H9 (cell line): Measurements from ENCODE around the gene CYRIA. TPM values are rescaled to one million over a fixed set of nuclear protein-coding genes. Genes with fewer than 3 reads are reported as not detected.

Experiments
- DNase-seq: peaks from one replicate; pipeline ENCODE4 v3.0.0-alpha.2; 2017
- H2AFZ ChIP-seq: one replicate; pipeline ENCODE4 v1.6.1; 2013; ENCODE audit warnings: mild to moderate bottlenecking, low read length, control low read depth, moderate library complexity
- H2AK5ac ChIP-seq: 2 replicates; pipeline ENCODE4 v1.6.1; 2013; ENCODE audit warnings: low read length, control low read depth, mixed read lengths; ENCODE audit not compliant: insufficient read length
- H2BK120ac ChIP-seq: one replicate; pipeline ENCODE4 v1.6.1; 2013; ENCODE audit warnings: low read depth, mild to moderate bottlenecking, low read length, control low read depth, inconsistent platforms; ENCODE audit not compliant: poor library complexity, severe bottlenecking
- H2BK12ac ChIP-seq: 2 replicates; pipeline ENCODE4 v1.6.1; 2013; ENCODE audit warnings: low read length, control low read depth, mixed read lengths, low read depth; ENCODE audit not compliant: insufficient read length
- H2BK15ac ChIP-seq: 2 replicates; pipeline ENCODE4 v1.6.1; 2013; ENCODE audit warnings: low read depth, low read length, control low read depth
- H2BK20ac ChIP-seq: one replicate; pipeline ENCODE4 v1.6.1; 2013; ENCODE audit warnings: low read depth, mild to moderate bottlenecking, low read length, control low read depth, inconsistent platforms; ENCODE audit not compliant: poor library complexity, severe bottlenecking
- H2BK5ac ChIP-seq: 2 replicates; pipeline ENCODE4 v1.6.1; 2013; ENCODE audit warnings: low read length, control low read depth, mixed read lengths; ENCODE audit not compliant: insufficient read length
- H3K14ac ChIP-seq: 2 replicates; pipeline ENCODE4 v1.6.1; 2013; ENCODE audit warnings: low read length, control low read depth; ENCODE audit not compliant: insufficient read depth
- H3K18ac ChIP-seq: 2 replicates; pipeline ENCODE4 v1.6.1; 2013; ENCODE audit warnings: low read depth, mild to moderate bottlenecking, mixed read lengths, low read length, control low read depth; ENCODE audit not compliant: insufficient read length
- H3K23ac ChIP-seq: 2 replicates; pipeline ENCODE4 v1.6.1; 2013; ENCODE audit warnings: low read length, control low read depth, mixed read lengths, low read depth; ENCODE audit not compliant: insufficient read length
- H3K23me2 ChIP-seq: 2 replicates; pipeline ENCODE4 v1.6.1; 2013; ENCODE audit warnings: low read depth, mild to moderate bottlenecking, mixed read lengths, low read length, control low read depth; ENCODE audit not compliant: insufficient read length, poor library complexity, severe bottlenecking
- H3K27ac ChIP-seq: 2 replicates; pipeline ENCODE4 v1.5.1; 2013; ENCODE audit warnings: low read length, control low read depth, mixed read lengths, low read depth; ENCODE audit not compliant: insufficient read length
- H3K27me3 ChIP-seq: 2 replicates; pipeline ENCODE4 v1.6.1; 2013; ENCODE audit warnings: low read length, control low read depth, inconsistent platforms; ENCODE audit not compliant: insufficient read depth
- H3K4ac ChIP-seq: 2 replicates; pipeline ENCODE4 v1.6.1; 2013; ENCODE audit warnings: low read depth, mild to moderate bottlenecking, control low read depth, inconsistent platforms, low read length, moderate library complexity
- H3K4me1 ChIP-seq: 2 replicates; pipeline ENCODE4 v1.6.1; 2013; ENCODE audit warnings: low read length, control low read depth, inconsistent platforms; ENCODE audit not compliant: insufficient read depth
- H3K4me2 ChIP-seq: 2 replicates; pipeline ENCODE4 v1.6.1; 2013; ENCODE audit warnings: low read length, control low read depth, mixed read lengths; ENCODE audit not compliant: insufficient read length, insufficient read depth
- H3K56ac ChIP-seq: 2 replicates; pipeline ENCODE4 v1.6.1; 2013; ENCODE audit warnings: low read depth, mild to moderate bottlenecking, mixed read lengths, low read length, control low read depth; ENCODE audit not compliant: insufficient read length
- H3K79me1 ChIP-seq: 2 replicates; pipeline ENCODE4 v1.6.1; 2013; ENCODE audit warnings: low read depth, mild to moderate bottlenecking, moderate library complexity, low read length, control low read depth, inconsistent platforms; ENCODE audit not compliant: insufficient read depth, poor library complexity, severe bottlenecking
- H3K79me2 ChIP-seq: 2 replicates; pipeline ENCODE4 v1.6.1; 2013; ENCODE audit warnings: low read length, control low read depth, inconsistent platforms; ENCODE audit not compliant: insufficient read depth
- H3K9ac ChIP-seq: 2 replicates; pipeline ENCODE4 v1.6.1; 2013; ENCODE audit warnings: low read length, control low read depth, mixed read lengths; ENCODE audit not compliant: insufficient read length; ENCODE audit errors: extremely low read depth
- H3K9me3 ChIP-seq: one replicate; pipeline ENCODE4 v1.6.1; 2013; ENCODE audit warnings: low read depth, low read length, inconsistent platforms; ENCODE audit not compliant: control insufficient read depth
- H3T11ph ChIP-seq: one replicate; pipeline ENCODE4 v1.6.1; 2013; ENCODE audit warnings: mild to moderate bottlenecking, low read length, control low read depth, inconsistent platforms
- H4K20me1 ChIP-seq: one replicate; pipeline ENCODE4 v1.6.1; 2013; ENCODE audit not compliant: control insufficient read depth, insufficient read length, insufficient read depth
- H4K5ac ChIP-seq: 2 replicates; pipeline ENCODE4 v1.6.1; 2013; ENCODE audit warnings: low read depth, mild to moderate bottlenecking, mixed read lengths, low read length, control low read depth; ENCODE audit not compliant: insufficient read length
- H4K8ac ChIP-seq: replicated peaks from 2 replicates; pipeline ENCODE4 v1.6.1; 2013; ENCODE audit warnings: low read length, control low read depth, mixed read lengths, low read depth; ENCODE audit not compliant: insufficient read length
- H4K91ac ChIP-seq: 2 replicates; pipeline ENCODE4 v1.6.1; 2013; ENCODE audit warnings: low read depth, mild to moderate bottlenecking, moderate library complexity, mixed read lengths, low read length, control low read depth; ENCODE audit not compliant: insufficient read length
- H3K27ac Mint-ChIP-seq, 3 experiments: 2 replicates in 2 of 3; 3 replicates in 1 of 3; pipeline ENCODE4 v1.8.0; 2020 to 2021; ENCODE audit warnings: mixed read lengths in 3 of 3, mild to moderate bottlenecking in 1 of 3, moderate library complexity in 1 of 3
- H3K27me3 Mint-ChIP-seq: 2 replicates; pipeline ENCODE4 v1.8.0; 2021; ENCODE audit warnings: low read depth, mild to moderate bottlenecking, moderate library complexity, mixed read lengths
- H3K36me3 Mint-ChIP-seq, 3 experiments: 2 replicates in 2 of 3; 3 replicates in 1 of 3; pipeline ENCODE4 v1.8.0; 2020 to 2021; ENCODE audit warnings: low read depth in 3 of 3, mixed read lengths in 3 of 3; ENCODE audit not compliant: insufficient read depth in 1 of 3
- H3K4me1 Mint-ChIP-seq, 2 experiments: 2 replicates each; pipeline ENCODE4 v1.8.0; 2020; ENCODE audit warnings: mixed read lengths in 2 of 2
- H3K4me3 Mint-ChIP-seq, 2 experiments: 2 replicates in 1 of 2; 3 replicates in 1 of 2; pipeline ENCODE4 v1.8.0; 2020 to 2021; ENCODE audit warnings: mild to moderate bottlenecking in 2 of 2, mixed read lengths in 2 of 2, moderate library complexity in 1 of 2
- H3K9me3 Mint-ChIP-seq, 2 experiments: 2 replicates in 1 of 2; 3 replicates in 1 of 2; pipeline ENCODE4 v1.8.0; 2020; ENCODE audit warnings: mild to moderate bottlenecking in 2 of 2, mixed read lengths in 2 of 2, moderate library complexity in 1 of 2
- CTCF ChIP-seq: fragments of 200-600 bp; sonication (generic); conservative IDR thresholded peaks from 3 replicates; pipeline ENCODE4 v1.8.0; 2021; ENCODE audit warnings: antibody characterized with exemption, mild to moderate bottlenecking
- WGBS: extraction: QIAGEN DNeasy Blood & Tissue Kit; methylation state at CpG from one replicate; pipeline ENCODE4 v1.1.7; 2013; ENCODE audit warnings: missing lambda C conversion rate, low lambda C conversion rate, mixed read lengths; ENCODE audit not compliant: insufficient read length; ENCODE audit errors: extremely low coverage; 5-methylcytosine and 5-hydroxymethylcytosine counted together
- total RNA-seq: library from RNA; stranded (reverse); gene quantifications from 2 replicates; pipeline ENCODE4 v1.2.1, GENCODE V29; 2021

CYRIA gene
- total RNA-seq, 1 experiment from 2014 or later, result 2.3 TPM

- no peak overlapping the region for H4K5ac ChIP-seq
- no peak overlapping the region for H3K4me3 Mint-ChIP-seq
- peaks cover 23% of the 10 kb centered on the region for H3K27me3 Mint-ChIP-seq
- H3K4me1 ChIP-seq, result no peaks in the 10 kb centered on the region
- no peak overlapping the region for H3K9ac ChIP-seq
- H4K8ac ChIP-seq, result no peak overlapping the region
- H3K27me3 ChIP-seq, result no peaks in the 10 kb centered on the region
- H3K4ac ChIP-seq, result no peak overlapping the region
- H3K9me3 Mint-ChIP-seq, result peaks cover 10 to 13% of the 10 kb centered on the region in 2 experiments
- no peak overlapping the region for H2BK5ac ChIP-seq
- no peak overlapping the region for H2AFZ ChIP-seq
- H3K27ac Mint-ChIP-seq, result no peak overlapping the region
- H2BK12ac ChIP-seq, result no peak overlapping the region
- H3K23me2 ChIP-seq, result no peaks in the 10 kb centered on the region
- H3K9me3 ChIP-seq, result no peaks in the 10 kb centered on the region
- no peak overlapping the region for H3K27ac ChIP-seq
- no peak overlapping the region for H2BK120ac ChIP-seq
- H3K4me1 Mint-ChIP-seq, result peaks cover under 1 to 1% of the 10 kb centered on the region in 2 experiments; a peak in 3 of 4 replicates
- no peaks in the 10 kb centered on the region for H3K79me2 ChIP-seq
- no peak overlapping the region for H3T11ph ChIP-seq
- no peak overlapping the region for H2BK20ac ChIP-seq
- H3K14ac ChIP-seq, result no peak overlapping the region
- H3K4me2 ChIP-seq, result no peak overlapping the region
- peaks cover 0 to 6% (median 3%) of the 10 kb centered on the region in 3 experiments; a peak in 3 of 7 replicates for H3K36me3 Mint-ChIP-seq
- no peak overlapping the region for H2AK5ac ChIP-seq
- H3K23ac ChIP-seq, result no peak overlapping the region
- TF ChIP-seq CTCF, result no peak
- no peaks in the 10 kb centered on the region for H4K20me1 ChIP-seq
- no peak overlapping the region for H3K18ac ChIP-seq
- no peak overlapping the region for H3K56ac ChIP-seq
- H3K79me1 ChIP-seq, result no peaks in the 10 kb centered on the region
- no peak overlapping the region for H4K91ac ChIP-seq
- DNase-seq, result no peak
- no peak overlapping the region for H2BK15ac ChIP-seq
- WGBS, result no CpG with 5 or more reads among the region's 1 CpG
These were observed 8.5 kb upstream of the CYRIA start for GRCh38 chr2:16674154-16674553.
